WTC11 (cell line): ENCODE data around the gene KSR2. TPM values are rescaled to one million over a fixed set of nuclear protein-coding genes. Genes with fewer than 3 reads are reported as not detected.

ENCODE experiments used
- ATAC-seq: fragments of 200-7000 bp; cut with Tn5 transposase; 2 replicates; pipeline ENCODE4 v1.10.0; 2021; ENCODE audit warnings: mild to moderate bottlenecking, moderate library complexity
- CTCF ChIA-PET: fragments of 300-600 bp; sonication (Branson Sonifier 250); formaldehyde crosslinking; loops from one replicate; lab custom pipeline; 2021; ENCODE audit warnings: antibody characterized with exemption; lab: Charles Lee
- POLR2A ChIA-PET: fragments of 350-600 bp; sonication (Branson Sonifier 250); formaldehyde crosslinking; loops from one replicate; lab custom pipeline; 2021; ENCODE audit warnings: antibody characterized with exemption; lab: Charles Lee
- DNase-seq: peaks from one replicate; pipeline ENCODE4 v3.0.0; 2021; ENCODE audit warnings: low spot score
- H3K27ac Mint-ChIP-seq: 2 replicates; pipeline ENCODE4 v1.8.0; 2021; ENCODE audit warnings: mixed read lengths
- H3K27me3 Mint-ChIP-seq: 2 replicates; pipeline ENCODE4 v1.8.0; 2021; ENCODE audit warnings: low read depth, mild to moderate bottlenecking, moderate library complexity, mixed read lengths
- H3K36me3 Mint-ChIP-seq: 2 replicates; pipeline ENCODE4 v1.8.0; 2021; ENCODE audit warnings: mixed read lengths
- H3K4me1 Mint-ChIP-seq: 2 replicates; pipeline ENCODE4 v1.8.0; 2022; ENCODE audit warnings: mixed read lengths
- H3K4me3 Mint-ChIP-seq: 2 replicates; pipeline ENCODE4 v1.8.0; 2021; ENCODE audit warnings: mild to moderate bottlenecking, moderate library complexity, mixed read lengths
- H3K9me3 Mint-ChIP-seq: 2 replicates; pipeline ENCODE4 v1.8.0; 2021; ENCODE audit warnings: mixed read lengths
- ATF6 ChIP-seq: sonication (generic); formaldehyde crosslinking; IDR thresholded peaks from 2 replicates; pipeline ENCODE4 v1.8.1; 2023; ENCODE audit warnings: mild to moderate bottlenecking, missing genetic modification reagents
- CBFB ChIP-seq: sonication (generic); formaldehyde crosslinking; IDR thresholded peaks from 2 replicates; pipeline ENCODE4 v1.8.1; 2022; ENCODE audit warnings: mild to moderate bottlenecking, low read depth, missing genetic modification reagents
- CTCF ChIP-seq: fragments of 200-600 bp; IDR thresholded peaks from 2 replicates; pipeline ENCODE4 v1.8.0; 2022; ENCODE audit warnings: antibody characterized with exemption
- ELF4 ChIP-seq: sonication (generic); formaldehyde crosslinking; IDR thresholded peaks from 2 replicates; pipeline ENCODE4 v1.8.1; 2022; ENCODE audit warnings: low read depth, mild to moderate bottlenecking, moderate library complexity, missing genetic modification reagents
- FOXJ3 ChIP-seq: sonication (generic); formaldehyde crosslinking; IDR thresholded peaks from 2 replicates; pipeline ENCODE4 v1.9.0; 2021; ENCODE audit warnings: missing genetic modification reagents, mild to moderate bottlenecking, borderline replicate concordance
- FOXK1 ChIP-seq: sonication (generic); formaldehyde crosslinking; IDR thresholded peaks from 2 replicates; pipeline ENCODE4 v1.8.0; 2022; ENCODE audit warnings: mild to moderate bottlenecking, moderate library complexity, missing genetic modification reagents
- GRHL2 ChIP-seq: fragments of 250-450 bp; sonication (Bioruptor Pico); IDR thresholded peaks from 2 replicates; pipeline ENCODE4 v1.8.0; 2022; ENCODE audit warnings: mild to moderate bottlenecking, moderate library complexity; ENCODE audit not compliant: insufficient replicate concordance, severe bottlenecking
- GTF2I ChIP-seq: fragments of 250-450 bp; sonication (Bioruptor Pico); conservative IDR thresholded peaks from 2 replicates; pipeline ENCODE4 v1.4.0; 2021; ENCODE audit warnings: mild to moderate bottlenecking
- IRF2 ChIP-seq: sonication (generic); formaldehyde crosslinking; IDR thresholded peaks from 2 replicates; pipeline ENCODE4 v1.8.0; 2022; ENCODE audit warnings: low read depth, missing genetic modification reagents, borderline replicate concordance
- MAX ChIP-seq: sonication (generic); formaldehyde crosslinking; IDR thresholded peaks from 2 replicates; pipeline ENCODE4 v1.8.0; 2022; ENCODE audit warnings: mild to moderate bottlenecking, missing genetic modification reagents
- NFYB ChIP-seq: sonication (generic); formaldehyde crosslinking; conservative IDR thresholded peaks from 2 replicates; pipeline ENCODE4 v1.8.0; 2022; ENCODE audit warnings: low read depth, missing genetic modification reagents
- SMAD4 ChIP-seq: sonication (generic); formaldehyde crosslinking; IDR thresholded peaks from 2 replicates; pipeline ENCODE4 v1.8.0; 2022; ENCODE audit warnings: mild to moderate bottlenecking, missing genetic modification reagents
- SP1 ChIP-seq: sonication (generic); formaldehyde crosslinking; conservative IDR thresholded peaks from 2 replicates; pipeline ENCODE4 v1.8.1; 2022; ENCODE audit warnings: missing genetic modification reagents
- TP53 ChIP-seq: sonication (generic); formaldehyde crosslinking; IDR thresholded peaks from 2 replicates; pipeline ENCODE4 v1.8.1; 2023; ENCODE audit warnings: mild to moderate bottlenecking, missing genetic modification reagents
- USF1 ChIP-seq: sonication (generic); formaldehyde crosslinking; IDR thresholded peaks from 2 replicates; pipeline ENCODE4 v1.8.0; 2022; ENCODE audit warnings: mild to moderate bottlenecking, missing genetic modification reagents
- USF2 ChIP-seq: sonication (generic); formaldehyde crosslinking; IDR thresholded peaks from 2 replicates; pipeline ENCODE4 v1.8.1; 2023; ENCODE audit warnings: mild to moderate bottlenecking, missing genetic modification reagents, moderate library complexity
- ZNF512 ChIP-seq: sonication (generic); formaldehyde crosslinking; IDR thresholded peaks from 2 replicates; pipeline ENCODE4 v1.8.1; 2022; ENCODE audit warnings: missing genetic modification reagents, borderline replicate concordance
- ZNF532 ChIP-seq: fragments of 250-450 bp; sonication (Bioruptor Pico); IDR thresholded peaks from 2 replicates; pipeline ENCODE4 v1.9.0; 2021; ENCODE audit warnings: mild to moderate bottlenecking, borderline replicate concordance
- total RNA-seq: library from RNA; stranded (reverse); gene quantifications from 3 replicates; pipeline ENCODE4 v1.2.3, GENCODE V29; 2021

The KSR2 gene
- total RNA-seq, 1 experiment from 2014 or later = 2.4 TPM

- Mint-ChIP-seq H3K27ac (peak overlapping the region; percentile 16; the same call in 1 of the 2 replicates), H3K9me3 (peaks cover 13% of the 10 kb centered on the region), H3K36me3 (peaks cover 4% of the 10 kb centered on the region; the same call in 1 of the 2 replicates)
- POLR2A ChIA-PET = no interaction called here
- no peak for TF ChIP-seq ZNF532 (CRISPR knock-in tag)
- TF ChIP-seq ELF4 (CRISPR knock-in tag) = no peak
- TF ChIP-seq CBFB (CRISPR knock-in tag) = no peak
- TF ChIP-seq SMAD4 (CRISPR knock-in tag) = no peak
- peak; percentile 84 for TF ChIP-seq CTCF
- no peak for TF ChIP-seq TP53 (CRISPR knock-in tag)
- no peak for TF ChIP-seq NFYB (CRISPR knock-in tag)
- TF ChIP-seq IRF2 (CRISPR knock-in tag) = no peak
- TF ChIP-seq USF2 (CRISPR knock-in tag) = no peak
- TF ChIP-seq MAX (CRISPR knock-in tag) = peak; percentile 35; the same call in 1 of the 2 replicates
- TF ChIP-seq, all 79 proteins: peak for 2
- ATAC-seq (peak; percentile 97), DNase-seq (peak; percentile 85)
- no peaks in the 10 kb centered on the region for H3K27me3 Mint-ChIP-seq
- peaks cover 8% of the 10 kb centered on the region for H3K4me1 Mint-ChIP-seq
- CTCF ChIA-PET = interaction anchor here (0.7 to 1.6 kb wide), 6 partner anchors 10 to 377 kb away, joined by 3 to 7 read pairs (median 3); no protein-coding TSS in a partner anchor
- H3K4me3 Mint-ChIP-seq = no peak overlapping the region
Measured at GRCh38 chr12:117472983-117473382, 495.8 kb downstream of the KSR2 start.

GRCh38 chr12:117470804-117471203 lies 498.0 kb downstream of the KSR2 start:
- Mint-ChIP-seq H3K36me3 (peaks cover 4% of the 10 kb centered on the region; the same call in 1 of the 2 replicates), H3K9me3 (peaks cover 9% of the 10 kb centered on the region), H3K27me3 (no peaks in the 10 kb centered on the region), H3K27ac (no peak overlapping the region), H3K4me3 (no peak overlapping the region), H3K4me1 (peaks cover 4% of the 10 kb centered on the region)
- no peak for ATAC-seq
- CTCF ChIA-PET = interaction anchor here (0.6 to 1.6 kb wide), 15 partner anchors 9 to 366 kb away, joined by 3 to 8 read pairs (median 4); no protein-coding TSS in a partner anchor
- peak; percentile 33 for DNase-seq
- POLR2A ChIA-PET = no interaction called here
- TF ChIP-seq USF2 (CRISPR knock-in tag) = peak; percentile 58
- TF ChIP-seq GTF2I (CRISPR knock-in tag) = no peak
- 0 out of 2 replicates have a peak, but pooled peaks have one; percentile 32 for TF ChIP-seq USF1
- no peak for TF ChIP-seq FOXK1 (CRISPR knock-in tag)
- peak; percentile 87 for TF ChIP-seq CTCF
- no peak for TF ChIP-seq MAX (CRISPR knock-in tag)
- TF ChIP-seq SP1 (CRISPR knock-in tag) = no peak
- TF ChIP-seq ATF6 (CRISPR knock-in tag) = no peak
- TF ChIP-seq FOXJ3 (CRISPR knock-in tag) = no peak
- TF ChIP-seq GRHL2 = no peak
- no peak for TF ChIP-seq ZNF512 (CRISPR knock-in tag)
